HepG2 (cell line): ENCODE data around the gene AK2. TPM values are rescaled to one million over a fixed set of nuclear protein-coding genes. Genes with fewer than 3 reads are reported as not detected.

Source experiments
- ATAD3A ChIP-seq: sonication (generic); formaldehyde crosslinking; IDR thresholded peaks from 2 replicates; pipeline ENCODE4 v1.4.0; 2020; ENCODE audit warnings: missing genetic modification reagents
- FIP1L1 ChIP-seq: fragments of 200-400 bp; formaldehyde crosslinking; IDR thresholded peaks from 2 replicates; pipeline ENCODE4 v1.6.1; 2018; ENCODE audit warnings: low read depth, mild to moderate bottlenecking, low read length, moderate library complexity, borderline replicate concordance; ENCODE audit not compliant: insufficient read depth
- GABPA ChIP-seq, 2 experiments: IDR thresholded peaks; 2 replicates each; pipeline ENCODE4 v1.6.1; 2011 to 2016; ENCODE audit warnings: low read depth in 2 of 2, low read length in 1 of 2, missing biosample characterization in 1 of 2, missing genetic modification characterization in 1 of 2
- GZF1 ChIP-seq: sonication (generic); formaldehyde crosslinking; IDR thresholded peaks from 2 replicates; pipeline ENCODE4 v1.5.1; 2020; ENCODE audit warnings: mild to moderate bottlenecking, missing genetic modification reagents
- HHEX ChIP-seq: IDR thresholded peaks from 2 replicates; pipeline ENCODE4 v1.6.1; 2016; ENCODE audit warnings: control low read depth
- MAFK ChIP-seq, 2 experiments: IDR thresholded peaks in 1 of 2; conservative IDR thresholded peaks in 1 of 2; 2 replicates each; pipeline ENCODE4 v1.6.1; 2011; ENCODE audit warnings: improper control_type of control experiment in 2 of 2, low read length in 2 of 2
- MZF1 ChIP-seq: sonication (generic); formaldehyde crosslinking; IDR thresholded peaks from 2 replicates; pipeline ENCODE4 v1.8.1; 2023; ENCODE audit warnings: mild to moderate bottlenecking, missing genetic modification reagents, borderline replicate concordance
- PRPF4 ChIP-seq: fragments of 200-400 bp; formaldehyde crosslinking; IDR thresholded peaks from 2 replicates; pipeline ENCODE4 v1.6.1; 2016; ENCODE audit warnings: low read length, low read depth; ENCODE audit not compliant: poor library complexity, severe bottlenecking
- SMARCE1 ChIP-seq: fragments of 450-650 bp; IDR thresholded peaks from 2 replicates; pipeline ENCODE4 v1.6.1; 2017; ENCODE audit warnings: borderline replicate concordance
- SOX5 ChIP-seq: IDR thresholded peaks from 2 replicates; pipeline ENCODE4 v1.6.1; 2016; ENCODE audit warnings: borderline replicate concordance
- ZHX1 ChIP-seq: sonication (generic); formaldehyde crosslinking; IDR thresholded peaks from 2 replicates; pipeline ENCODE4 v1.8.1; 2022; ENCODE audit warnings: low read depth, mild to moderate bottlenecking, missing genetic modification reagents
- ZKSCAN8 ChIP-seq: IDR thresholded peaks from 2 replicates; pipeline ENCODE4 v1.6.1; 2016; ENCODE audit warnings: borderline replicate concordance, missing genetic modification reagents, missing compliant biosample characterization
- ZNF142 ChIP-seq: sonication (generic); formaldehyde crosslinking; IDR thresholded peaks from 2 replicates; pipeline ENCODE4 v1.4.0; 2020; ENCODE audit warnings: missing genetic modification reagents
- ZNF329 ChIP-seq: sonication (generic); formaldehyde crosslinking; IDR thresholded peaks from 2 replicates; pipeline ENCODE4 v1.9.0; 2021; ENCODE audit warnings: low read depth, mild to moderate bottlenecking, missing genetic modification reagents
- ZNF33A ChIP-seq: sonication (generic); formaldehyde crosslinking; IDR thresholded peaks from 2 replicates; pipeline ENCODE4 v1.5.1; 2020; ENCODE audit warnings: missing genetic modification reagents, mild to moderate bottlenecking, moderate library complexity, borderline replicate concordance
- ZNF713 ChIP-seq: sonication (generic); formaldehyde crosslinking; IDR thresholded peaks from 2 replicates; pipeline ENCODE4 v1.4.0; 2020; ENCODE audit warnings: mild to moderate bottlenecking, missing genetic modification reagents
- ZNF737 ChIP-seq: sonication (generic); formaldehyde crosslinking; IDR thresholded peaks from 2 replicates; pipeline ENCODE4 v1.5.0; 2020; ENCODE audit warnings: missing genetic modification reagents, mild to moderate bottlenecking, borderline replicate concordance
- polyA plus RNA-seq, 8 experiments: library from polyadenylated mRNA; depleted of rRNA in 3 of 8; stranded (reverse) in 7 of 8; unstranded in 1 of 8; fragments of >200 nt; fragmentation: Illumina TruSeq in 4 of 8; extraction: Trizol in 4 of 8; gene quantifications; 2 replicates each; pipeline versions ENCODE4 v1.2.1 to v1.2.3, GENCODE V29; 2011 to 2016; ENCODE audit warnings: low read depth in 4 of 8, missing spikeins in 1 of 8, mixed read lengths in 1 of 8; ENCODE audit not compliant: insufficient read depth in 1 of 8
- total RNA-seq, 5 experiments: library from RNA; depleted of rRNA; stranded (reverse); fragments of >200 nt; fragmentation: Illumina TruSeq; extraction: Trizol; gene quantifications; 2 replicates each; pipeline ENCODE4 v1.2.3, GENCODE V29; 2016; ENCODE audit warnings: low read depth in 1 of 5
- TF ChIP-seq, protein P1 (sequence below): fragments of 450-650 bp; IDR thresholded peaks from 2 replicates; pipeline ENCODE4 v1.6.1; 2017

AK2 gene
- total and polyA plus RNA-seq, 2 of the 13 experiments (the other 11 are each of a cell fraction or from before 2014, with no cell fraction given) = 170 to 188 TPM

DNA sequence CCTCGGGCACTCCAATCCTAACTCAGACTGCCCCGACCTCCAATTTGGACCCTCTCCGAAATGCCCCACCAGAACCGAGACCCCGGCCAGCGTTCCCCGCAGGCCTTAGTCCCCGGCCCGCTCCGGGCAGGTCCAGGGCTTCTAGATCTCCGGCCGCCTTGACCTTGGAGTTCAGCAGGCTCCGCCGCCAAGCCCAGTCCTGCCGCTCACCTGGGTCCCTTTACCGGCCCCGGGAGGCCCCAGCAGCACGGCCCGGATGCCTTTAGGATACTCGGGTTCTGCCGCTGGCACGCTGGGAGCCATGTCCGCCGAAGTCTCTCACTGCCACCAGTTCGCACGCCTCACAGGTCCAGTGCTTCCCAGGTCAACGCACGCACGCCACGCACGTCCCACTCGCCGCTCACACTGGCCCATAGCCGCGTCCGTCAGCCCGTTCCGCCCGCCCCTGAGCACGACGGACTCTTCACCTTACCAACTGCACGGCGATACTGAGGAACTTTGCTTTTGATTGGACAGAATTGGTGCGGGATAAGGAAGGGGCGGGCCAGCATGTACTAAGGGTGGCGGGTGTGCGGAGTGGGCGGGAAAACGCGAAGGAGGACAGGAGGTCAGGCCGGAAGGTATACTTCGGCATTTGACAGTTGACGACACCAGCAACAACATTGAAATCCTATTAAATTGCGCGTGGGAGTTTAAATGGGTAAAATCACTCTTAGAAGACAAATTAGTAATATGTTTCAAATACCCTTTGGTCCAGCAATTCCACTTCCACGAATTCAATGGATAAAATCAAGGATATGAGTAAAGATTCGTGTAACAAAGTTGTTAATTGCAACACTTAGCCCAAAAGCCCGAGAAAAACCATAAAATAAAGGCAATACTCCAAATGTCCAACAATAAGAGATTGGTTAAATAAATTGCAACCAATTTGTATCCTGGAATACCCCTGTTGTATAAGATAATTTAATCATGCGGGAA lies at the start of gene AK2 (continued):
- TF ChIP-seq HHEX (CRISPR knock-in tag) (no peak; the same call in 1 of the 2 replicates), ZNF713 (CRISPR knock-in tag) (0 out of 2 replicates have a peak, but pooled peaks have one; percentile 88), ZNF329 (CRISPR knock-in tag) (peak; percentile 73; the same call in 1 of the 2 replicates), PRPF4 (no peak), MAFK (conservative IDR thresholded peaks at IDR 0.05 in 1 of 2, IDR thresholded peaks at IDR 0.05 in 1 of 2; ENCODE audit: low read length in 2 of 2) (no peak), SOX5 (CRISPR knock-in tag) (peak; percentile 45; the same call in 1 of the 2 replicates), ZNF33A (CRISPR knock-in tag) (peak; percentile 91; the same call in 1 of the 2 replicates), ZNF142 (CRISPR knock-in tag) (peak; percentile 84; the same call in 1 of the 2 replicates), MZF1 (0 out of 2 replicates have a peak, but pooled peaks have one; percentile 9), GZF1 (CRISPR knock-in tag) (peak; percentile 82; the same call in 1 of the 2 replicates), ZHX1 (CRISPR knock-in tag) (peak; percentile 72; the same call in 1 of the 2 replicates), ZKSCAN8 (no peak), GABPA (IDR thresholded peaks at IDR 0.05; ENCODE audit: low read depth, low read length) (peak; percentile 75), GABPA (CRISPR knock-in tag; IDR thresholded peaks at IDR 0.05; ENCODE audit: low read depth) (peak; percentile 90), SMARCE1 (no peak), ZNF737 (no peak), ATAD3A (CRISPR knock-in tag) (no peak), FIP1L1 (no peak)
- TF ChIP-seq, protein P1, sequence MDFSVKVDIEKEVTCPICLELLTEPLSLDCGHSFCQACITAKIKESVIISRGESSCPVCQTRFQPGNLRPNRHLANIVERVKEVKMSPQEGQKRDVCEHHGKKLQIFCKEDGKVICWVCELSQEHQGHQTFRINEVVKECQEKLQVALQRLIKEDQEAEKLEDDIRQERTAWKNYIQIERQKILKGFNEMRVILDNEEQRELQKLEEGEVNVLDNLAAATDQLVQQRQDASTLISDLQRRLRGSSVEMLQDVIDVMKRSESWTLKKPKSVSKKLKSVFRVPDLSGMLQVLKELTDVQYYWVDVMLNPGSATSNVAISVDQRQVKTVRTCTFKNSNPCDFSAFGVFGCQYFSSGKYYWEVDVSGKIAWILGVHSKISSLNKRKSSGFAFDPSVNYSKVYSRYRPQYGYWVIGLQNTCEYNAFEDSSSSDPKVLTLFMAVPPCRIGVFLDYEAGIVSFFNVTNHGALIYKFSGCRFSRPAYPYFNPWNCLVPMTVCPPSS = no peak
